Measurements from ENCODE around the gene UBE4B. TPM values are rescaled to one million over a fixed set of nuclear protein-coding genes. Genes with fewer than 3 reads are reported as not detected.

UBE4B gene
- total RNA-seq, 1 experiment from 2014 or later = 40.3 TPM

- Histone ChIP-seq H3K27me3 (replicated peaks; ENCODE audit: control insufficient read depth, insufficient read depth, low read length) (no peaks in the 10 kb centered on the region), H3K4me1 (no peaks in the 10 kb centered on the region), H3K4me3 (ENCODE audit: low read depth, low read length) (no peak overlapping the region), H3K9me3 (no peaks in the 10 kb centered on the region), H3K36me3 (ENCODE audit: control insufficient read depth, insufficient read depth, low read length) (no peaks in the 10 kb centered on the region)
- no peak for DNase-seq
- intact Hi-C loops (cut with micrococcal nuclease; ENCODE audit: unreplicated experiment) = no loop called here
- Mint-ChIP-seq H3K27ac (ENCODE audit: unreplicated experiment) (no peak overlapping the region), H3K27me3 (ENCODE audit: insufficient read depth, unreplicated experiment) (no peaks in the 10 kb centered on the region), H3K4me1 (ENCODE audit: low read depth, unreplicated experiment) (peaks cover 14% of the 10 kb centered on the region), H3K9me3 (ENCODE audit: unreplicated experiment) (no peaks in the 10 kb centered on the region), H3K4me3 (ENCODE audit: unreplicated experiment) (no peak overlapping the region), H3K36me3 (ENCODE audit: insufficient read depth, unreplicated experiment) (no peaks in the 10 kb centered on the region)
- CTCF ChIA-PET = no interaction called here
- BruUV-seq (replicated peaks) = no TSS peak
- TF ChIP-seq CTCF (IDR thresholded peaks at IDR 0.05; ENCODE audit: insufficient read depth in 1 of 2, low read depth in 1 of 2, low read length in 1 of 2, severe bottlenecking in 1 of 2, unreplicated experiment in 1 of 2) = no peak
- POLR2A ChIA-PET = no interaction called here
Measured at GRCh38 chr1:9989773-9990172, 43.0 kb upstream of the UBE4B start.

DNA sequence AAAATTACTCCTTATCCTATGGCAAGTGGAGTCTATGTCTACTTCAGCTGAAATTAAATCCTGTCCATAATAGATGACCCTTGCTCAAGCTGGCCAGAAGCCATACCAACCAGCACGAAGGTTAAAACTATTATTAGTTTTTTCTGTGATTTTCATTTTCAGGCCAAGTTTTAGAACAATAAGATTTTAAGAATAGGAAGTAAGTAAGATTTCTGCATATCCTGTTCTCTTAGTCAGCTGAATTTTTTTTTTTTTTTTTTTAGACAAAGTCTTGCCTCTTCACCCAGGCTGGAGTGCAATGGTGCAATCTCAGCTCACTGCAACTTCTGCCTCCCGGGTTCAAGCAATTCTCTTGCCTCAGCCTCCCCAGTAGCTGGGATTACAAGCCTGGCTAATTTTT is 41.8 kb upstream of the UBE4B start:
- CTCF ChIA-PET = no interaction called here
- no peaks in the 10 kb centered on the region for H3K9me3 ChIP-seq
- no peaks in the 10 kb centered on the region for H3K4me1 ChIP-seq
- DNase-seq = no peak
- Mint-ChIP-seq H3K27me3 (ENCODE audit: insufficient read depth, unreplicated experiment) (no peaks in the 10 kb centered on the region), H3K9me3 (ENCODE audit: unreplicated experiment) (no peaks in the 10 kb centered on the region), H3K36me3 (ENCODE audit: insufficient read depth, unreplicated experiment) (no peaks in the 10 kb centered on the region), H3K27ac (ENCODE audit: unreplicated experiment) (no peak overlapping the region), H3K4me1 (ENCODE audit: low read depth, unreplicated experiment) (peaks cover 14% of the 10 kb centered on the region), H3K4me3 (ENCODE audit: unreplicated experiment) (no peak overlapping the region)
- BruUV-seq (replicated peaks) = no TSS peak
- POLR2A ChIA-PET = no interaction called here
- no peaks in the 10 kb centered on the region for H3K27me3 ChIP-seq (replicated peaks; ENCODE audit: control insufficient read depth, insufficient read depth, low read length)
- TF ChIP-seq CTCF (IDR thresholded peaks at IDR 0.05; ENCODE audit: insufficient read depth in 1 of 2, low read depth in 1 of 2, low read length in 1 of 2, severe bottlenecking in 1 of 2, unreplicated experiment in 1 of 2) = no peak
- no peak overlapping the region for H3K4me3 ChIP-seq (ENCODE audit: low read depth, low read length)
- no peaks in the 10 kb centered on the region for H3K36me3 ChIP-seq (ENCODE audit: control insufficient read depth, insufficient read depth, low read length)
- intact Hi-C loops (cut with micrococcal nuclease; ENCODE audit: unreplicated experiment) = no loop called here

DNA sequence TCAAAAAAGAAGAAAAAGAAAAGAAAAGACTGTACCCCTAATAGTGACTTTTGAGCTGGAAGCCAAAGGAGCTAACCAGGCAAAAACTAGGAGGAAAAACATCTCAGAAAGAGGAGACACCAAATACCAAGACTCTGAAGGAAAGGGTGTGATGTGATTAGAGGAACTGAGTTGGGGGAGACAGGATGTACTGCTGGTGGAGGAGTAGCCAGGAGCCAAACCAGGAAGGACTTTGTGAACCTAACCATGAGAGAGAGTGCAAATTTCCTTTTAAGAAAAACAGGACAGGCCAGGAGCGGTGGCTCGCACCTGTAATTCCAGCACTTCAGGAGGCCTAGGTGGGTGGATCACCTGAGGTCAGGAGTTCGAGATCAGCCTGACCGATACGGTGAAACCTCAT is 39.8 kb upstream of the UBE4B start:
- H3K4me3 ChIP-seq (ENCODE audit: low read depth, low read length) = no peak overlapping the region
- BruUV-seq (replicated peaks) = no TSS peak
- H3K4me3 Mint-ChIP-seq (ENCODE audit: unreplicated experiment) = no peak overlapping the region
- H3K36me3 ChIP-seq (ENCODE audit: control insufficient read depth, insufficient read depth, low read length) = no peaks in the 10 kb centered on the region
- H3K27me3 ChIP-seq (replicated peaks; ENCODE audit: control insufficient read depth, insufficient read depth, low read length) = no peaks in the 10 kb centered on the region
- ChIA-PET CTCF (interaction anchor here (1.0 kb wide), 1 partner anchor 217 kb away, joined by 3 read pairs; no protein-coding TSS in a partner anchor), POLR2A (no interaction called here)
- peaks cover 14% of the 10 kb centered on the region for H3K4me1 Mint-ChIP-seq (ENCODE audit: low read depth, unreplicated experiment)
- intact Hi-C loops (cut with micrococcal nuclease; ENCODE audit: unreplicated experiment) = no loop called here
- H3K27ac Mint-ChIP-seq (ENCODE audit: unreplicated experiment) = no peak overlapping the region
- H3K4me1 ChIP-seq = no peaks in the 10 kb centered on the region
- no peaks in the 10 kb centered on the region for H3K9me3 Mint-ChIP-seq (ENCODE audit: unreplicated experiment)
- no peaks in the 10 kb centered on the region for H3K27me3 Mint-ChIP-seq (ENCODE audit: insufficient read depth, unreplicated experiment)
- no peak for DNase-seq
- no peaks in the 10 kb centered on the region for H3K9me3 ChIP-seq
- no peaks in the 10 kb centered on the region for H3K36me3 Mint-ChIP-seq (ENCODE audit: insufficient read depth, unreplicated experiment)
- TF ChIP-seq CTCF (IDR thresholded peaks at IDR 0.05; ENCODE audit: insufficient read depth in 1 of 2, low read depth in 1 of 2, low read length in 1 of 2, severe bottlenecking in 1 of 2, unreplicated experiment in 1 of 2) = no peak

Data from Caco-2 (cell line).